ENCODE results near the gene GNAZ. TPM values are rescaled to one million over a fixed set of nuclear protein-coding genes. Genes with fewer than 3 reads are reported as not detected.

Gene GNAZ
- polyA plus RNA-seq, 1 donor from 2014 or later = 52.0 TPM

DNA sequence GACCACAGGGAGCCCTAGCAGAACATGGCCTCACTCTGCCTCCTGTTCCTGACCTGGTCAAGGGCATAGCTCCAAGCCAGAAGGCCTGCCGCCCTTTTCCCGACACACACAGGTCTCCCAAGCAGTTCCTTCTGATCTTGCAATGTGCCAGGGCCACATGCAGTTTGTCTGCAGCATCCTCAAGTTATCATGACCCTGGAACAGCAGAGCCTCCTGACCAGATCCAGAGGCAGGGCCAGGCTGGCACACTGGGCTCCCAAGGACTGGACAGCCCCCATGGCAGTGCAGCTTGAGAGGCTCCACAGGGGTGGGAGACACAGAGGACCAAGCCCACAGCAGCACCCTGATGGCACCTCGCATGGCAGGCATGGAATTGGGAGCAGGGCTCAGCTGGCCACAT is 31.2 kb downstream of the GNAZ start:
- peaks cover 7% of the 10 kb centered on the region for H3K79me2 ChIP-seq (replicated peaks; ENCODE audit: insufficient read depth, low read length)
- TF ChIP-seq MXI1 (conservative IDR thresholded peaks at IDR 0.05; ENCODE audit: poor library complexity, severe bottlenecking) = no peak
- TF ChIP-seq RAD21 (conservative IDR thresholded peaks at IDR 0.05) = no peak
- TF ChIP-seq REST (IDR thresholded peaks at IDR 0.05; ENCODE audit: borderline replicate concordance) = no peak
- no peak for TF ChIP-seq TAF1 (IDR thresholded peaks at IDR 0.05; ENCODE audit: low read depth)
- no peak for TF ChIP-seq CTCF (IDR thresholded peaks at IDR 0.05; ENCODE audit: poor library complexity, severe bottlenecking)
- TF ChIP-seq POLR2AphosphoS5 (IDR thresholded peaks at IDR 0.05) = no peak
- H3K27ac ChIP-seq (ENCODE audit: low read length) = no peak overlapping the region
- no peak overlapping the region for H3K9ac ChIP-seq (ENCODE audit: low read length)
- H3K9me3 ChIP-seq (ENCODE audit: low read length) = no peaks in the 10 kb centered on the region
- H3K36me3 ChIP-seq (ENCODE audit: insufficient read depth, low read length) = no peaks in the 10 kb centered on the region
- no peak overlapping the region for H3K4me2 ChIP-seq (ENCODE audit: low read length)
- H3K27me3 ChIP-seq (ENCODE audit: insufficient read depth, low read depth, low read length) = no peaks in the 10 kb centered on the region
- H4K20me1 ChIP-seq (ENCODE audit: insufficient read depth) = no peaks in the 10 kb centered on the region
- no peaks in the 10 kb centered on the region for H3K9me2 ChIP-seq (ENCODE audit: insufficient read depth, low read length)
- H3K4me3 ChIP-seq (ENCODE audit: low read length) = no peak overlapping the region
- no peaks in the 10 kb centered on the region for H3F3A ChIP-seq (ENCODE audit: insufficient read depth, low read length, poor library complexity, severe bottlenecking)
- no peak overlapping the region for H2AFZ ChIP-seq (ENCODE audit: low read depth, low read length)

GRCh38 chr22:23102002-23102655 is 31.8 kb downstream of the GNAZ start:
- Histone ChIP-seq H3K9me3 (ENCODE audit: low read length) (no peaks in the 10 kb centered on the region), H4K20me1 (ENCODE audit: insufficient read depth) (no peaks in the 10 kb centered on the region), H3K27me3 (ENCODE audit: insufficient read depth, low read depth, low read length) (no peaks in the 10 kb centered on the region), H3K79me2 (replicated peaks; ENCODE audit: insufficient read depth, low read length) (peaks cover 3% of the 10 kb centered on the region), H3K4me3 (ENCODE audit: low read length) (no peak overlapping the region), H3K27ac (ENCODE audit: low read length) (no peak overlapping the region), H3K9ac (ENCODE audit: low read length) (no peak overlapping the region), H2AFZ (ENCODE audit: low read depth, low read length) (no peak overlapping the region), H3F3A (ENCODE audit: insufficient read depth, low read length, poor library complexity, severe bottlenecking) (no peaks in the 10 kb centered on the region), H3K36me3 (ENCODE audit: insufficient read depth, low read length) (no peaks in the 10 kb centered on the region), H3K9me2 (ENCODE audit: insufficient read depth, low read length) (no peaks in the 10 kb centered on the region), H3K4me2 (ENCODE audit: low read length) (no peak overlapping the region)
- TF ChIP-seq CTCF (IDR thresholded peaks at IDR 0.05; ENCODE audit: poor library complexity, severe bottlenecking) = no peak
